ENCODE results near the gene ZCCHC10. TPM values are rescaled to one million over a fixed set of nuclear protein-coding genes. Genes with fewer than 3 reads are reported as not detected.
"Not testable (repeated sequence)": the region's sequence is repeated elsewhere in the genome, so short reads cannot be mapped to it uniquely, and the experiment has no call there.

Gene ZCCHC10
- total RNA-seq, 6 donors from 2014 or later, result 5.7 to 21.3 (median 12.4) TPM

DNA sequence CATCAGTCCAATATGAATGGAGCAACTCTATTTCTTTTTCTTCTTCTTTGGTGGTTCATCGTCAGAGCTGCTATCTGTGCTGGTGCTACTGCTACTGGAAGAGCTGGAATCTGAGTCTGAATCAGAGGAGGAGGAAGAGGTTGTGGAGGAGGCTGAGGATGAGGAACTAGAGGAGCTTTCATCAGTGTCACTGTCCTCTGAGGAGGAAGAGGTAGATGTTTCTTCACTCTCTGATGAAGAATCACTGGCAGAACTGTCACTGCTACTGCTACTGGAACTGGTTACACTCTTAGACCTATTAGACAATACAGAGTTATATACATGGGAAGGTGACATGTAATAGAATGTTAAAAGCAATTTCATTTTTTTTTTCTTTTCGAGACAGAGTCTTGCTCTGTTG lies 27.8 kb downstream of the ZCCHC10 start:
- TF ChIP-seq POLR2A (IDR thresholded peaks at IDR 0.05), result no peak
- TF ChIP-seq POLR2AphosphoS5 (IDR thresholded peaks at IDR 0.05), result no peak
- TF ChIP-seq CTCF (IDR thresholded peaks at IDR 0.05), result no peak
- no peak for TF ChIP-seq EP300 (IDR thresholded peaks at IDR 0.05)
- Histone ChIP-seq H3K4me1 (no peaks in the 10 kb centered on the region), H3K9me3 (no peaks in the 10 kb centered on the region), H3K4me3 (no peak overlapping the region), H3K27me3 (no peaks in the 10 kb centered on the region), H3K27ac (no peak overlapping the region), H3K36me3 (peaks cover 3 to 38% (median 14%) of the 10 kb centered on the region in 4 donors)
- peak in 1 of 2 donors; percentile 29 for ATAC-seq (ENCODE audit: low FRiP score in 2 of 2)
- DNase-seq, result no peak
- WGBS, 2 donors, result 90 to 97% methylated on average over 2 of the region's 2 CpGs

- 69 to 77% methylated on average over 1 of the region's 1 CpG for WGBS, 2 donors
- Histone ChIP-seq H3K27ac (no peak overlapping the region), H3K36me3 (peaks cover 0 to 24% (median 5%) of the 10 kb centered on the region in 4 donors), H3K4me1 (no peaks in the 10 kb centered on the region), H3K9me3 (no peaks in the 10 kb centered on the region), H3K4me3 (no peak overlapping the region), H3K27me3 (no peaks in the 10 kb centered on the region)
- TF ChIP-seq POLR2AphosphoS5 (IDR thresholded peaks at IDR 0.05), result no peak
- no peak for TF ChIP-seq CTCF (IDR thresholded peaks at IDR 0.05)
- no peak for TF ChIP-seq POLR2A (IDR thresholded peaks at IDR 0.05)
- TF ChIP-seq EP300 (IDR thresholded peaks at IDR 0.05), result no peak
- ATAC-seq (ENCODE audit: low FRiP score in 2 of 2) (no peak), DNase-seq (no peak)
These were observed 30.0 kb downstream of the ZCCHC10 start for GRCh38 chr5:132996307-132996706.

DNA sequence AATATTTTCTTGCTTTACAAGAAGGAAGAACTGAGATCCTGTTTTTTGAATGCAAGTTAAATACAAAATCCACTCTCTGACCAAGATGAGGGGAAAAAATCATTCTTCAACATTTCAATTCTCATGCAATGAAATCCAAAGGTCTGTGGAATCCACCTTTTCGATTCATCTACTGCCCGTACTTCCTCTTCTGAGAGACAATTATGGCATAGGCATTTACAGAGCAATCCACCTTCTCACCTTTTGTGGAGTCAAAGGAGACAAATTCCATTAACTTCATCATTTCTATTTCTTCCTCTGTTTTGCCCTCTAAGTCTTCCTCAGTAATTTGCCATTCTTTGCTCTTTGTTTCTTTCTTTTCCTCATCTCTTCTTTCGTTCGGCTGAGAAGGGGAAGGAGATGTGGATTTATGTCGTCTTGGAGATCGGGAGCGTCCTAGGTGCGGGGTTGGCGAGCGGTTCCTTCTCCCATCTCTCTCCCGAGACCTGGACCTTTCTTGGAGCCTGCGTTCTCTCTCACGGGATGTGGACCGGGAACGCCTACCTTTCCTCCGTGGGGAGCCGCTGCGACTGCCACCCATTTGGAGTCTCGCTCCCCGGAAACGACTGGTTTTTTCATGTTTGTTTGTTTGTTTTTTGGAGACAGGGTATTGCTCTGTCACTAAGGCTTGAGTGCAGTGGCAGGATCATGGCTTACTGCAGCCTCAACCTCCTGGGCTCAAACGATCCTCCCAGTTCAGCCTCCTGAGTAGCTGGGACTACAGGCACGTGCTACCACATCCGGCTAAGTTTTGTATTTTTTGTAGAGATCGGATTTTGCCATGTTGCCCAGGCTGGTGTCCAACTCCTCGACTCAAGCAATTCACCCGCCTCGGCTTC lies 38.6 kb downstream of the ZCCHC10 start:
- DNase-seq, result no peak
- WGBS, 2 donors, result 91 to 93% methylated on average over 28 of the region's 28 CpGs
- Histone ChIP-seq H3K27me3 (no peaks in the 10 kb centered on the region), H3K4me1 (no peaks in the 10 kb centered on the region), H3K36me3 (no peaks in the 10 kb centered on the region), H3K27ac (no peak overlapping the region), H3K4me3 (no peak overlapping the region), H3K9me3 (no peaks in the 10 kb centered on the region)
- ATAC-seq (ENCODE audit: low FRiP score in 2 of 2), result no peak
- no peak for TF ChIP-seq CTCF (IDR thresholded peaks at IDR 0.05)
- TF ChIP-seq EP300 (IDR thresholded peaks at IDR 0.05), result no peak
- TF ChIP-seq POLR2AphosphoS5 (IDR thresholded peaks at IDR 0.05), result no peak
- no peak for TF ChIP-seq POLR2A (IDR thresholded peaks at IDR 0.05)

GRCh38 chr5:132982971-132983370 lies 43.4 kb downstream of the ZCCHC10 start:
- peak in 1 of 2 donors; percentile 71 for DNase-seq
- ATAC-seq (ENCODE audit: low FRiP score in 2 of 2); H3K4me3 ChIP-seq; H3K4me1 ChIP-seq; H3K27ac ChIP-seq; H3K27me3 ChIP-seq; H3K9me3 ChIP-seq; H3K36me3 ChIP-seq: not testable (repeated sequence)
- WGBS, 2 donors, result 92% methylated on average over 19 of the region's 30 CpGs; no CpG with 5 or more reads in 1 of the 2 donors

DNA sequence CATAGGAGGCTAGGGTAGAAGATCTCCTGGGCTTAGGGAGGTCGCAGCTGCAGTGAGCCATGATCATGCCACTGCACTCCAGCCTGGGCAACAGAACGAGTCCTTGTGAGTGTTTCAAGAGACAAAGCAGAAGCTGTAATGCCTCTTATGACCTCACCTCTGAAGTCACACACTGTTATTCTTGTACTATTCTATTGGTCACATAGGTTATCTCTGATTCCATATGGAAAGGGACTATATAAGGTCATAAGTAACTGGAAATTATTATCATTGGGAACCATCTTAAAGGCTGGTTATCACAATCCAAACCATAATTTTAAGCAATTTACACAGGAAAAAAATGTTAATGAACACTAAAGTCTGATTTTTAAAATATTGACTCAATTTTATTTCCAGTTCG lies 45.1 kb downstream of the ZCCHC10 start:
- no peaks in the 10 kb centered on the region for H3K27me3 ChIP-seq
- H3K27ac ChIP-seq, result no peak overlapping the region
- no peaks in the 10 kb centered on the region for H3K4me1 ChIP-seq
- 85 to 92% methylated on average over 3 of the region's 3 CpGs for WGBS, 2 donors
- H3K36me3 ChIP-seq, result no peaks in the 10 kb centered on the region
- H3K4me3 ChIP-seq, result no peak overlapping the region
- no peak for DNase-seq
- no peak for ATAC-seq (ENCODE audit: low FRiP score in 2 of 2)
- TF ChIP-seq EP300 (IDR thresholded peaks at IDR 0.05) (no peak), POLR2A (IDR thresholded peaks at IDR 0.05) (no peak), POLR2AphosphoS5 (IDR thresholded peaks at IDR 0.05) (no peak), CTCF (IDR thresholded peaks at IDR 0.05) (no peak)
- peaks cover 0 to 4% (median 0%) of the 10 kb centered on the region in 4 donors for H3K9me3 ChIP-seq

Measured in upper lobe of left lung (tissue), 6 donors.